OCI-LY1 (cell line): ENCODE measurements around the gene PREX1.

ENCODE experiments used
- H2AFZ ChIP-seq: fragments of 200-600 bp; sonication (generic), shearing (Covaris generic); 2 replicates; pipeline ENCODE4 v1.6.0; 2014; ENCODE audit warnings: antibody characterized with exemption, mild to moderate bottlenecking, low read length
- H3F3A ChIP-seq: fragments of 200-600 bp; sonication (generic), shearing (Covaris generic); 2 replicates; pipeline ENCODE4 v1.6.0; 2014; ENCODE audit warnings: mild to moderate bottlenecking, antibody characterized with exemption, low read length, moderate library complexity; ENCODE audit not compliant: insufficient read depth
- H3K27ac ChIP-seq: fragments of 200-600 bp; sonication (generic); 2 replicates; pipeline ENCODE4 v1.5.1; 2014; ENCODE audit warnings: low read length, mixed run types, mild to moderate bottlenecking, low read depth; ENCODE audit not compliant: poor library complexity, severe bottlenecking
- H3K27me3 ChIP-seq: fragments of 200-600 bp; sonication (generic); 2 replicates; pipeline ENCODE4 v1.6.0; 2014; ENCODE audit warnings: antibody characterized with exemption, mild to moderate bottlenecking, low read length, moderate library complexity; ENCODE audit not compliant: insufficient read depth
- H3K36me3 ChIP-seq: fragments of 200-600 bp; sonication (generic); 2 replicates; pipeline ENCODE4 v1.6.1; 2014; ENCODE audit warnings: mild to moderate bottlenecking, antibody characterized with exemption, low read length, moderate library complexity, mixed read lengths; ENCODE audit not compliant: insufficient read depth
- H3K4me1 ChIP-seq: fragments of 200-600 bp; sonication (generic); 2 replicates; pipeline ENCODE4 v1.5.1; 2014; ENCODE audit warnings: mild to moderate bottlenecking, low read length, moderate library complexity; ENCODE audit not compliant: insufficient read depth, severe bottlenecking
- H3K4me2 ChIP-seq: fragments of 200-600 bp; sonication (generic), shearing (Covaris generic); 2 replicates; pipeline ENCODE4 v1.6.1; 2014; ENCODE audit warnings: low read length
- H3K4me3 ChIP-seq: fragments of 200-600 bp; sonication (generic); 2 replicates; pipeline ENCODE4 v1.5.1; 2014; ENCODE audit warnings: low read length, low read depth, mild to moderate bottlenecking, mixed read lengths; ENCODE audit not compliant: poor library complexity, severe bottlenecking
- H3K79me2 ChIP-seq: fragments of 200-600 bp; shearing (Covaris generic); 2 replicates; pipeline ENCODE4 v1.6.1; 2016; ENCODE audit warnings: mixed run types, low read length, mixed read lengths; ENCODE audit not compliant: insufficient read depth
- H3K9ac ChIP-seq: fragments of 200-600 bp; sonication (generic), shearing (Covaris generic); 2 replicates; pipeline ENCODE4 v1.6.1; 2014; ENCODE audit warnings: mild to moderate bottlenecking, low read length, mixed read lengths
- H3K9me2 ChIP-seq: fragments of 200-600 bp; sonication (generic), shearing (Covaris generic); 2 replicates; pipeline ENCODE4 v1.6.1; 2014; ENCODE audit warnings: low read depth, mild to moderate bottlenecking, low read length, mixed read lengths
- H3K9me3 ChIP-seq: fragments of 200-600 bp; shearing (Covaris generic); 2 replicates; pipeline ENCODE4 v1.6.1; 2014; ENCODE audit warnings: low read length, mixed read lengths
- H4K20me1 ChIP-seq: fragments of 200-600 bp; sonication (generic), shearing (Covaris generic); 2 replicates; pipeline ENCODE4 v1.6.0; 2016; ENCODE audit warnings: mild to moderate bottlenecking, low read length; ENCODE audit not compliant: insufficient read depth
- EZH2 ChIP-seq: fragments of 200-600 bp; sonication (generic), shearing (Covaris generic); IDR thresholded peaks from 2 replicates; pipeline ENCODE4 v1.8.0; 2017; ENCODE audit warnings: borderline replicate concordance, mixed run types, mild to moderate bottlenecking, antibody characterized with exemption, low read length, moderate library complexity, mixed read lengths
- TF ChIP-seq, protein P1 (sequence below): fragments of 200-600 bp; sonication (generic), shearing (Covaris generic); IDR thresholded peaks from 2 replicates; pipeline ENCODE4 v1.5.1; 2017; ENCODE audit warnings: mild to moderate bottlenecking, antibody characterized with exemption, low read length, moderate library complexity, mixed read lengths

PREX1 gene

DNA sequence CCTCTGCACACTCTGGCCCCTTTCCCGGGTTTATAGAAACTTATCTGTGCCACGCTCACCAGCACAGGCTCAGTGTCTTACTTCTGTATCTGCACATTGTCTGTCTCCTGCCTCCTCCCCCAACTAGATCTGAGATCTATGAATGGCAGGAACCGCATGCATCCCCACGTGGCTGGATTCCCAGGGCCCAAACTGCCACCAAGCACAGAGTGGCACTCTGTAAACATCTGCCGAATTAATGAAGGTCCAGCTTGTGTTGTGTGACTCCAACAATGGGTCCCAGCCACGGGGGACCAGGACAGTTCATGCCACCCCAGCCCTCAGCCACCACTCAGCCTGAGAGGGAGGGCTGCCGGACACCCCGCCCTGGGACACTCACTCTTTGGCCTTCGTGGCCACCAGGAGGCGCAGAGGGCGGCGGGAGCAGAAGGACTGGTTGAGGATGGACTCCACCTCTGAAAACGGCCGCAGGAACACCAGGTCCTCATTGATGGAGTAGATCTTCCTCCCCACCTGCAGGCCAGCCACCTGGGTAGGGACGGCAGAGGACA lies 171.1 kb downstream of the PREX1 start:
- no peak overlapping the region for H3K27ac ChIP-seq
- no peaks in the 10 kb centered on the region for H3K9me2 ChIP-seq
- no peak overlapping the region for H2AFZ ChIP-seq
- no peaks in the 10 kb centered on the region for H3F3A ChIP-seq
- no peaks in the 10 kb centered on the region for H3K9me3 ChIP-seq
- no peaks in the 10 kb centered on the region for H3K36me3 ChIP-seq
- no peaks in the 10 kb centered on the region for H3K4me1 ChIP-seq
- H3K4me3 ChIP-seq, result no peak overlapping the region
- H4K20me1 ChIP-seq, result no peaks in the 10 kb centered on the region
- TF ChIP-seq EZH2, result no peak
- TF ChIP-seq, protein P1, sequence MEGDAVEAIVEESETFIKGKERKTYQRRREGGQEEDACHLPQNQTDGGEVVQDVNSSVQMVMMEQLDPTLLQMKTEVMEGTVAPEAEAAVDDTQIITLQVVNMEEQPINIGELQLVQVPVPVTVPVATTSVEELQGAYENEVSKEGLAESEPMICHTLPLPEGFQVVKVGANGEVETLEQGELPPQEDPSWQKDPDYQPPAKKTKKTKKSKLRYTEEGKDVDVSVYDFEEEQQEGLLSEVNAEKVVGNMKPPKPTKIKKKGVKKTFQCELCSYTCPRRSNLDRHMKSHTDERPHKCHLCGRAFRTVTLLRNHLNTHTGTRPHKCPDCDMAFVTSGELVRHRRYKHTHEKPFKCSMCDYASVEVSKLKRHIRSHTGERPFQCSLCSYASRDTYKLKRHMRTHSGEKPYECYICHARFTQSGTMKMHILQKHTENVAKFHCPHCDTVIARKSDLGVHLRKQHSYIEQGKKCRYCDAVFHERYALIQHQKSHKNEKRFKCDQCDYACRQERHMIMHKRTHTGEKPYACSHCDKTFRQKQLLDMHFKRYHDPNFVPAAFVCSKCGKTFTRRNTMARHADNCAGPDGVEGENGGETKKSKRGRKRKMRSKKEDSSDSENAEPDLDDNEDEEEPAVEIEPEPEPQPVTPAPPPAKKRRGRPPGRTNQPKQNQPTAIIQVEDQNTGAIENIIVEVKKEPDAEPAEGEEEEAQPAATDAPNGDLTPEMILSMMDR, result peak; percentile 35; the same call in 1 of the 2 replicates
- peaks cover 10% of the 10 kb centered on the region; the same call in 1 of the 2 replicates for H3K27me3 ChIP-seq
- no peak overlapping the region for H3K9ac ChIP-seq
- no peaks in the 10 kb centered on the region for H3K79me2 ChIP-seq
- no peak overlapping the region for H3K4me2 ChIP-seq

DNA sequence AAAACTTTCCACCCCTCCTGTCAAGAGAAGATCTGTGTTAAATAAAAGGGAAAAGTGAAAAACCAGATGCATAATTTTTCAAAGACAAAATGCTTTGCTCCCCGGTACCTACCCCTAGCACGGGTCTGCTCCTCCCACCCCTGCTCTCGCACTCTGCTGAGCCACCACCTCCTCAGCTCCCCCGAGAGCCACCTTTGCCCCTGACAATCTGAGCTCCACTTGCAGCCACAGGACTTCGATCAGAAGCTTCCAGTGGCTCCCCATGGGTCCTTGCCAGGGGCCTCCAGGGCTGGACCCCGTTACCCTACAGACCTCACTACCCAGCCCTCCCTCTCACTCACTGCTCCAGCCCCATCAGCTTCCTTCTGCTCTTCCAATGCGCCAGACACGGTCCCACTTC lies 171.7 kb downstream of the PREX1 start:
- Histone ChIP-seq H3K4me1 (no peaks in the 10 kb centered on the region), H3K27me3 (peaks cover 10% of the 10 kb centered on the region; the same call in 1 of the 2 replicates), H3K27ac (no peak overlapping the region), H4K20me1 (no peaks in the 10 kb centered on the region), H3K36me3 (no peaks in the 10 kb centered on the region), H2AFZ (no peak overlapping the region), H3K4me2 (no peak overlapping the region), H3K9me2 (no peaks in the 10 kb centered on the region), H3F3A (no peaks in the 10 kb centered on the region), H3K79me2 (no peaks in the 10 kb centered on the region), H3K9me3 (no peaks in the 10 kb centered on the region), H3K9ac (no peak overlapping the region), H3K4me3 (no peak overlapping the region)
- TF ChIP-seq, protein P1, result no peak
- no peak for TF ChIP-seq EZH2

DNA sequence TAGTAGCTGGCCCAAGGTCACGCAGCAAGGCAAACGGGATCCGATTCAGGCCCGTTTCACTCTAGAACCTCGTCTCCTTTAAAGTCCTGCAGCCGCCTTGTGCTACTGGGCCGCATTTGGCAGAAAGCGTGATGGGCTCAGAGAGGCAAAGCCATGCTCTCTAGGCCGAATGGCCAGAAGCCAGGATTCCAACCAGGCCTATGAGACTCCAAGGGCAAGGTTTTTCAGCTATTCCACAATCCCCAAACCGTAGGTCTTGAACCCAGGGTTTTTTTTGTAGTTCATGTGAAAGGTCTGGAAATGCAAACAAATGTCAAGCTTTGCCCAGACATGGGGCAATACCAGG lies 174.1 kb downstream of the PREX1 start:
- Histone ChIP-seq H3F3A (no peaks in the 10 kb centered on the region), H3K27me3 (0 out of 2 replicates have a peak, but pooled peaks cover 4% of the 10 kb centered on the region), H3K9me3 (no peaks in the 10 kb centered on the region), H4K20me1 (no peaks in the 10 kb centered on the region), H3K9ac (no peak overlapping the region), H3K27ac (no peak overlapping the region), H3K79me2 (no peaks in the 10 kb centered on the region), H3K4me2 (no peak overlapping the region), H3K4me1 (no peaks in the 10 kb centered on the region), H3K4me3 (no peak overlapping the region), H3K36me3 (no peaks in the 10 kb centered on the region), H2AFZ (no peak overlapping the region), H3K9me2 (no peaks in the 10 kb centered on the region)
- no peak for TF ChIP-seq EZH2
- TF ChIP-seq, protein P1, result no peak
